Germinal center (tissue), 1 donor: ENCODE measurements around the gene NUP85.
"Not testable (repeated sequence)": the region's sequence is repeated elsewhere in the genome, so short reads cannot be mapped to it uniquely, and the experiment has no call there.

Source experiments
- DNase-seq: peaks from one replicate; pipeline ENCODE4 v3.0.0; 2012; ENCODE audit warnings: mixed read lengths, low spot score

Gene NUP85

GRCh38 chr17:75241996-75242460 lies 36.5 kb downstream of the NUP85 start:
- DNase-seq, result no peak

GRCh38 chr17:75242461-75243042 lies 37.1 kb downstream of the NUP85 start:
- DNase-seq, result peak; percentile 71

- DNase-seq, result peak; percentile 78
Observed at GRCh38 chr17:75244133-75244866, 38.8 kb downstream of the NUP85 start.

GRCh38 chr17:75245011-75245410 lies 39.5 kb downstream of the NUP85 start:
- DNase-seq, result no peak

- DNase-seq, result no peak
Observed at GRCh38 chr17:75246404-75246803, 40.9 kb downstream of the NUP85 start.

GRCh38 chr17:75249564-75249963 lies 44.1 kb downstream of the NUP85 start:
- DNase-seq, result no peak

GRCh38 chr17:75250009-75250471 lies 44.6 kb downstream of the NUP85 start:
- peak; percentile 51 for DNase-seq

- no peak for DNase-seq
Observed at GRCh38 chr17:75252039-75252816, 46.7 kb downstream of the NUP85 start.

GRCh38 chr17:75255954-75256698 lies 50.6 kb downstream of the NUP85 start:
- DNase-seq, result not testable (repeated sequence)

- not testable (repeated sequence) for DNase-seq
Observed at GRCh38 chr17:75257228-75257627, 51.7 kb downstream of the NUP85 start.

GRCh38 chr17:75260641-75261335 lies 55.3 kb downstream of the NUP85 start:
- no peak for DNase-seq

GRCh38 chr17:75261336-75262111 lies 56.0 kb downstream of the NUP85 start, which contains the start of the genes GGA3 and MRPS7:
Gene GGA3 (minus strand): TSS chr17:75261606. CDS start chr17:75261587, 19 bp downstream.
Gene MRPS7 (plus strand): TSS chr17:75261879. CDS start chr17:75261901, 22 bp downstream.
- peak; percentile 92 for DNase-seq

- no peak for DNase-seq
Observed at GRCh38 chr17:75262112-75262606, 56.7 kb downstream of the NUP85 start.

GRCh38 chr17:75263055-75263454 lies 57.6 kb downstream of the NUP85 start:
- no peak for DNase-seq

- DNase-seq, result no peak
Observed at GRCh38 chr17:75265614-75266315, 60.3 kb downstream of the NUP85 start.

- no peak for DNase-seq
Observed at GRCh38 chr17:75266316-75267152, 61.1 kb downstream of the NUP85 start.

GRCh38 chr17:75267153-75267410 lies 61.6 kb downstream of the NUP85 start:
- no peak for DNase-seq

GRCh38 chr17:75267411-75268232 lies 62.1 kb downstream of the NUP85 start:
- no peak for DNase-seq
